ENCODE results near the gene DHX58.

DNA sequence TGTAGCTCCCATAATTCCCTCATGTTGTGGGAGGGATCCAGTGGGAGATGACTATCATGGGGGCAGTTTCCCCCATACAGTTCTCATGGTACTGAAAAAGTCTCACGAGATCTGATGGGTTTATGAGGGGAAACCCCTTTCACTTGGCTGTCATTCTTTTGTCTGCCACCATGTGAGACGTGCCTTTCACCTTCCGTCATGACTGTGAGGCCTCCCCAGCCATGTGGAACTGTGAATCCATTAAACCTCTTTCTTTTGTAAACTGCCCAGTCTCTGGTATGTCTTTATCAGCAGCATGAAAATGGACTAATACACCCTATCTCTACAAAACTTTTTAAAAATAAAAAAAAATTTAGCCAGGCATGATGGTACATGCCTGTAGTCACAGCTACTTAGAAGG, 55.9 kb downstream of the DHX58 start:
- TF ChIP-seq, protein P1, sequence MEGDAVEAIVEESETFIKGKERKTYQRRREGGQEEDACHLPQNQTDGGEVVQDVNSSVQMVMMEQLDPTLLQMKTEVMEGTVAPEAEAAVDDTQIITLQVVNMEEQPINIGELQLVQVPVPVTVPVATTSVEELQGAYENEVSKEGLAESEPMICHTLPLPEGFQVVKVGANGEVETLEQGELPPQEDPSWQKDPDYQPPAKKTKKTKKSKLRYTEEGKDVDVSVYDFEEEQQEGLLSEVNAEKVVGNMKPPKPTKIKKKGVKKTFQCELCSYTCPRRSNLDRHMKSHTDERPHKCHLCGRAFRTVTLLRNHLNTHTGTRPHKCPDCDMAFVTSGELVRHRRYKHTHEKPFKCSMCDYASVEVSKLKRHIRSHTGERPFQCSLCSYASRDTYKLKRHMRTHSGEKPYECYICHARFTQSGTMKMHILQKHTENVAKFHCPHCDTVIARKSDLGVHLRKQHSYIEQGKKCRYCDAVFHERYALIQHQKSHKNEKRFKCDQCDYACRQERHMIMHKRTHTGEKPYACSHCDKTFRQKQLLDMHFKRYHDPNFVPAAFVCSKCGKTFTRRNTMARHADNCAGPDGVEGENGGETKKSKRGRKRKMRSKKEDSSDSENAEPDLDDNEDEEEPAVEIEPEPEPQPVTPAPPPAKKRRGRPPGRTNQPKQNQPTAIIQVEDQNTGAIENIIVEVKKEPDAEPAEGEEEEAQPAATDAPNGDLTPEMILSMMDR (conservative IDR thresholded peaks at IDR 0.05; ENCODE audit: low read depth, low read length) = no peak
- TF ChIP-seq POLR2A (IDR thresholded peaks at IDR 0.05; ENCODE audit: low read depth, low read length) (no peak), RAD21 (IDR thresholded peaks at IDR 0.05; ENCODE audit: low read length) (no peak)
- TF ChIP-seq, protein P2, sequence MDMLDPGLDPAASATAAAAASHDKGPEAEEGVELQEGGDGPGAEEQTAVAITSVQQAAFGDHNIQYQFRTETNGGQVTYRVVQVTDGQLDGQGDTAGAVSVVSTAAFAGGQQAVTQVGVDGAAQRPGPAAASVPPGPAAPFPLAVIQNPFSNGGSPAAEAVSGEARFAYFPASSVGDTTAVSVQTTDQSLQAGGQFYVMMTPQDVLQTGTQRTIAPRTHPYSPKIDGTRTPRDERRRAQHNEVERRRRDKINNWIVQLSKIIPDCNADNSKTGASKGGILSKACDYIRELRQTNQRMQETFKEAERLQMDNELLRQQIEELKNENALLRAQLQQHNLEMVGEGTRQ (IDR thresholded peaks at IDR 0.05; ENCODE audit: low read depth, low read length) = no peak
